Measurements from ENCODE around the gene LDLRAD3. TPM values are rescaled to one million over a fixed set of nuclear protein-coding genes. Genes with fewer than 3 reads are reported as not detected.

Gene LDLRAD3
- total and polyA plus RNA-seq, 4 donors, result 2.2 to 14.3 (median 9.9) TPM

- Histone ChIP-seq H3K9ac (ENCODE audit: insufficient read depth in 1 of 2, low read length in 2 of 2) (no peak overlapping the region), H3K27ac (ENCODE audit: low read depth in 1 of 2, low read length in 1 of 2) (no peak overlapping the region), H3K9me3 (ENCODE audit: control insufficient read depth in 4 of 4, insufficient read depth in 3 of 4, low read length in 3 of 4) (peaks cover 0 to 2% (median 0%) of the 10 kb centered on the region in 4 donors), H3K36me3 (ENCODE audit: control insufficient read depth in 4 of 4, insufficient read depth in 4 of 4, low read length in 4 of 4) (peaks cover 0 to 2% (median 0%) of the 10 kb centered on the region in 4 donors), H3K27me3 (ENCODE audit: control insufficient read depth in 3 of 3, insufficient read depth in 3 of 3, low read length in 2 of 3) (no peaks in the 10 kb centered on the region), H3K4me3 (no peak overlapping the region), H3K4me1 (ENCODE audit: control insufficient read depth in 5 of 5, insufficient read depth in 5 of 5, low read length in 5 of 5) (peaks cover 0 to 12% (median 7%) of the 10 kb centered on the region in 5 donors)
- no peak for ATAC-seq (ENCODE audit: insufficient read depth, low FRiP score)
- DNase-seq, result no peak
- TF ChIP-seq, protein P1, sequence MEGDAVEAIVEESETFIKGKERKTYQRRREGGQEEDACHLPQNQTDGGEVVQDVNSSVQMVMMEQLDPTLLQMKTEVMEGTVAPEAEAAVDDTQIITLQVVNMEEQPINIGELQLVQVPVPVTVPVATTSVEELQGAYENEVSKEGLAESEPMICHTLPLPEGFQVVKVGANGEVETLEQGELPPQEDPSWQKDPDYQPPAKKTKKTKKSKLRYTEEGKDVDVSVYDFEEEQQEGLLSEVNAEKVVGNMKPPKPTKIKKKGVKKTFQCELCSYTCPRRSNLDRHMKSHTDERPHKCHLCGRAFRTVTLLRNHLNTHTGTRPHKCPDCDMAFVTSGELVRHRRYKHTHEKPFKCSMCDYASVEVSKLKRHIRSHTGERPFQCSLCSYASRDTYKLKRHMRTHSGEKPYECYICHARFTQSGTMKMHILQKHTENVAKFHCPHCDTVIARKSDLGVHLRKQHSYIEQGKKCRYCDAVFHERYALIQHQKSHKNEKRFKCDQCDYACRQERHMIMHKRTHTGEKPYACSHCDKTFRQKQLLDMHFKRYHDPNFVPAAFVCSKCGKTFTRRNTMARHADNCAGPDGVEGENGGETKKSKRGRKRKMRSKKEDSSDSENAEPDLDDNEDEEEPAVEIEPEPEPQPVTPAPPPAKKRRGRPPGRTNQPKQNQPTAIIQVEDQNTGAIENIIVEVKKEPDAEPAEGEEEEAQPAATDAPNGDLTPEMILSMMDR (IDR thresholded peaks at IDR 0.05; ENCODE audit: control extremely low read depth, extremely low read depth), result no peak
- 94 to 96% methylated on average over 2 of the region's 2 CpGs for WGBS, 2 donors
Measured at GRCh38 chr11:36047344-36047743, 103.5 kb downstream of the LDLRAD3 start.

- peaks cover 0 to 2% (median 0%) of the 10 kb centered on the region in 4 donors for H3K9me3 ChIP-seq (ENCODE audit: control insufficient read depth in 4 of 4, insufficient read depth in 3 of 4, low read length in 3 of 4)
- H3K36me3 ChIP-seq (ENCODE audit: control insufficient read depth in 4 of 4, insufficient read depth in 4 of 4, low read length in 4 of 4), result peaks cover 0 to 2% (median 0%) of the 10 kb centered on the region in 4 donors
- no peaks in the 10 kb centered on the region for H3K27me3 ChIP-seq (ENCODE audit: control insufficient read depth in 3 of 3, insufficient read depth in 3 of 3, low read length in 2 of 3)
- no peak for ATAC-seq (ENCODE audit: insufficient read depth, low FRiP score)
- no peak overlapping the region for H3K4me3 ChIP-seq
- H3K27ac ChIP-seq (ENCODE audit: low read depth in 1 of 2, low read length in 1 of 2), result no peak overlapping the region
- DNase-seq, result peak in 1 of 3 donors; percentile 16
- peaks cover 0 to 15% (median 7%) of the 10 kb centered on the region in 5 donors for H3K4me1 ChIP-seq (ENCODE audit: control insufficient read depth in 5 of 5, insufficient read depth in 5 of 5, low read length in 5 of 5)
- 81 to 90% methylated on average over 5 of the region's 5 CpGs for WGBS, 2 donors
- TF ChIP-seq, protein P1 (IDR thresholded peaks at IDR 0.05; ENCODE audit: control extremely low read depth, extremely low read depth), result no peak
- H3K9ac ChIP-seq (ENCODE audit: insufficient read depth in 1 of 2, low read length in 2 of 2), result no peak overlapping the region
Measured at GRCh38 chr11:36048496-36049247, 104.8 kb downstream of the LDLRAD3 start.

DNA sequence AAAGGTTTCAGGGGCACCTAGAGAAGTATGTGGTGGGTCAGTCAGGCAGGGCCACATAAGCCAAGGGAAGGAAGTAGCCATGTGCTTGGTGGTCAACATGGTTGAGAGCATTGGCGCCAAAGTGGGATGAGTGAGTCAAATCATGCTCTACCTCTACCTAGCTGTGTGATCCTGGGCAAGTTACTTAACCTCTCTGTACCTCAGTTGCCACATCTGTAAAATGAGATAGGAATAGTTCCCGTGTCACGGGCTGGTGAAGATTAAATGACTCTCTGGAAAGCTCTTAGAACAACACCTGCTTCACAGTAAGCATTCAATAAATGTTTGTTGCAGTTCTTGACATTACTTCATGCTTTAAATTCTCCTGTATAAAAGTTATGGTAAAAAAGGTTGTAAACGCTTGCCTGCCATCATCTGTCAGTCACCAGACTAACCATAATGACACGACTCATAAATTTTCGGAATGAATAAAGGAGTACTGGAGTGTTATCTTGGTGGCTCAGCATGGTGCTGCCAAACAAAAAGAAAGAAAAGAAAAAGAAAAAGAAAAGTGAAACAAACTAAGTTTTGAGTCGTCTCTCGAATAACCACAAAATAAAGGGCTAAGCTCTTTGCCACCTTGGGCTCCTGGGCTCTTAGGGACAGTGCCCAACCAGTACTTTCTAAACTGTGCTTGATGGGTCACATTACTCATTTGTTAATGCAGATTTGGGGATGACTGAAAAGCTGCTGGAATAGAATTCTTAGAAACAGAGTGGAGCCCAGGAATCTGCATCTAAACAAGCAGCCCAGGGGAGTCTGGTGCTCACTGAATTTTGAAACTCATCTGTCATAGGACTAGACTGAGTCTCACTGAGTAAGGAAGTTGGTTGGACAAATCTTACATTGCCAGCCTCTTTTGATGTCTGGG is 107.6 kb downstream of the LDLRAD3 start:
- no peak for DNase-seq
- TF ChIP-seq, protein P1 (IDR thresholded peaks at IDR 0.05; ENCODE audit: control extremely low read depth, extremely low read depth), result no peak
- H3K4me3 ChIP-seq, result no peak overlapping the region
- no peak overlapping the region for H3K9ac ChIP-seq (ENCODE audit: insufficient read depth in 1 of 2, low read length in 2 of 2)
- peaks cover 0 to 24% (median 8%) of the 10 kb centered on the region in 5 donors for H3K4me1 ChIP-seq (ENCODE audit: control insufficient read depth in 5 of 5, insufficient read depth in 5 of 5, low read length in 5 of 5)
- WGBS, 2 donors, result 88 to 91% methylated on average over 8 of the region's 8 CpGs
- H3K27me3 ChIP-seq (ENCODE audit: control insufficient read depth in 3 of 3, insufficient read depth in 3 of 3, low read length in 2 of 3), result no peaks in the 10 kb centered on the region
- H3K36me3 ChIP-seq (ENCODE audit: control insufficient read depth in 4 of 4, insufficient read depth in 4 of 4, low read length in 4 of 4), result no peaks in the 10 kb centered on the region
- peaks cover 0 to 5% (median 0%) of the 10 kb centered on the region in 4 donors for H3K9me3 ChIP-seq (ENCODE audit: control insufficient read depth in 4 of 4, insufficient read depth in 3 of 4, low read length in 3 of 4)
- no peak for ATAC-seq (ENCODE audit: insufficient read depth, low FRiP score)
- H3K27ac ChIP-seq (ENCODE audit: low read depth in 1 of 2, low read length in 1 of 2), result no peak overlapping the region

All from lung (tissue), 12 donors.